GM19025 (cell line): ENCODE results near the gene SPOCK2.
"Not testable (repeated sequence)": the region's sequence is repeated elsewhere in the genome, so short reads cannot be mapped to it uniquely, and the experiment has no call there.

ENCODE experiments used
- ATAC-seq: cut with Tn5 transposase; IDR thresholded peaks from one replicate; pipeline ENCODE4 v1.9.1; 2021; ENCODE audit warnings: mild to moderate bottlenecking, low read depth, moderate library complexity; ENCODE audit not compliant: unreplicated experiment

Gene SPOCK2

GRCh38 chr10:72108830-72109635, 20.7 kb upstream of the SPOCK2 start:
- ATAC-seq = no peak

- ATAC-seq = not testable (repeated sequence)
These were observed 19.6 kb upstream of the SPOCK2 start for GRCh38 chr10:72108004-72108370.

GRCh38 chr10:72107325-72108003, 19.1 kb upstream of the SPOCK2 start:
- ATAC-seq = no peak

GRCh38 chr10:72106896-72107295, 18.5 kb upstream of the SPOCK2 start:
- ATAC-seq = no peak

GRCh38 chr10:72106154-72106849, 18.0 kb upstream of the SPOCK2 start:
- no peak for ATAC-seq

- no peak for ATAC-seq
These were observed 17.4 kb upstream of the SPOCK2 start for GRCh38 chr10:72105710-72106109.

GRCh38 chr10:72105098-72105475, 16.7 kb upstream of the SPOCK2 start:
- ATAC-seq = no peak

- no peak for ATAC-seq
These were observed 16.2 kb upstream of the SPOCK2 start for GRCh38 chr10:72104472-72105097.

- no peak for ATAC-seq
These were observed 11.2 kb upstream of the SPOCK2 start for GRCh38 chr10:72099600-72099921.

GRCh38 chr10:72098836-72099599, 10.7 kb upstream of the SPOCK2 start:
- ATAC-seq = no peak

GRCh38 chr10:72098301-72098835, 10.0 kb upstream of the SPOCK2 start:
- ATAC-seq = no peak

- ATAC-seq = no peak
These were observed 9.3 kb upstream of the SPOCK2 start for GRCh38 chr10:72097448-72098300.

- no peak for ATAC-seq
These were observed 8.0 kb upstream of the SPOCK2 start for GRCh38 chr10:72096115-72097000.

- ATAC-seq = no peak
These were observed 6.8 kb upstream of the SPOCK2 start for GRCh38 chr10:72095195-72095594.

- ATAC-seq = no peak
These were observed 6.2 kb upstream of the SPOCK2 start for GRCh38 chr10:72094574-72094973.

- no peak for ATAC-seq
These were observed 5.1 kb upstream of the SPOCK2 start for GRCh38 chr10:72093450-72093849.

- no peak for ATAC-seq
These were observed 4.6 kb upstream of the SPOCK2 start for GRCh38 chr10:72092987-72093386.

- no peak for ATAC-seq
These were observed 4.0 kb upstream of the SPOCK2 start for GRCh38 chr10:72092171-72092924.
